ENCODE data around the gene SDE2.
"Not testable (repeated sequence)": the region's sequence is repeated elsewhere in the genome, so short reads cannot be mapped to it uniquely, and the experiment has no call there.

SDE2 gene

GRCh38 chr1:225944387-225944786 is 54.8 kb downstream of the SDE2 start:
- DNase-seq (ENCODE audit: low read depth, low spot score): no peak

- DNase-seq (ENCODE audit: low read depth, low spot score): no peak
Measured at GRCh38 chr1:225943582-225943981, 55.6 kb downstream of the SDE2 start.

GRCh38 chr1:225942574-225942973 is 56.6 kb downstream of the SDE2 start:
- DNase-seq (ENCODE audit: low read depth, low spot score): no peak

- DNase-seq (ENCODE audit: low read depth, low spot score): no peak
Measured at GRCh38 chr1:225941942-225942222, 57.3 kb downstream of the SDE2 start.

- DNase-seq (ENCODE audit: low read depth, low spot score): no peak
Measured at GRCh38 chr1:225941187-225941941, 57.8 kb downstream of the SDE2 start, which contains the start of gene LEFTY2. Gene LEFTY2 (minus strand): TSS chr1:225941220. CDS start chr1:225941140, 80 bp downstream.

- no peak for DNase-seq (ENCODE audit: low read depth, low spot score)
Measured at GRCh38 chr1:225940385-225941151, 58.6 kb downstream of the SDE2 start.

- not testable (repeated sequence) for DNase-seq (ENCODE audit: low read depth, low spot score)
Measured at GRCh38 chr1:225939939-225940310, 59.2 kb downstream of the SDE2 start.

GRCh38 chr1:225939097-225939938 is 59.8 kb downstream of the SDE2 start:
- not testable (repeated sequence) for DNase-seq (ENCODE audit: low read depth, low spot score)

GRCh38 chr1:225937048-225937968 is 61.8 kb downstream of the SDE2 start:
- no peak for DNase-seq (ENCODE audit: low read depth, low spot score)

GRCh38 chr1:225936523-225936922 is 62.6 kb downstream of the SDE2 start:
- DNase-seq (ENCODE audit: low read depth, low spot score): no peak

GRCh38 chr1:225936086-225936485 is 63.1 kb downstream of the SDE2 start:
- not testable (repeated sequence) for DNase-seq (ENCODE audit: low read depth, low spot score)

- no peak for DNase-seq (ENCODE audit: low read depth, low spot score)
Measured at GRCh38 chr1:225934711-225935110, 64.4 kb downstream of the SDE2 start.

GRCh38 chr1:225933072-225933471 is 66.1 kb downstream of the SDE2 start:
- no peak for DNase-seq (ENCODE audit: low read depth, low spot score)

Measured in activated CD4-positive, CD25-positive, alpha-beta regulatory T cell treated with anti-CD3 and anti-CD28 coated beads, Interleukin-2, amount 50 U/mL, for 16 hours (primary cell).